Stomach (tissue), 4 donors: ENCODE results near the gene ASS1.

ENCODE experiments used
- CTCF ChIP-seq, 7 experiments: fragments of 450-650 bp in 4 of 7; fragments of 200-600 bp in 3 of 7; sonication (generic) in 3 of 7; IDR thresholded peaks; one replicate each; pipeline ENCODE4 v1.5.1; 2016 to 2019; ENCODE audit warnings: antibody characterized with exemption in 7 of 7, control low read depth in 2 of 7, mild to moderate bottlenecking in 1 of 7
- EP300 ChIP-seq: sonication (generic); formaldehyde crosslinking; IDR thresholded peaks from one replicate; pipeline ENCODE4 v1.6.1; 2017; ENCODE audit warnings: antibody characterized with exemption
- POLR2A ChIP-seq, 4 donors: fragments of 450-650 bp; IDR thresholded peaks; one replicate each; pipeline ENCODE4 v1.6.1; 2016; ENCODE audit warnings: antibody characterized with exemption in 4 of 4, control low read depth in 2 of 4, mild to moderate bottlenecking in 1 of 4, moderate library complexity in 1 of 4
- POLR2AphosphoS5 ChIP-seq, 3 donors: sonication (generic); formaldehyde crosslinking; IDR thresholded peaks; one replicate each; pipeline ENCODE4 v1.6.1; 2016; ENCODE audit warnings: antibody characterized with exemption in 3 of 3

DNA sequence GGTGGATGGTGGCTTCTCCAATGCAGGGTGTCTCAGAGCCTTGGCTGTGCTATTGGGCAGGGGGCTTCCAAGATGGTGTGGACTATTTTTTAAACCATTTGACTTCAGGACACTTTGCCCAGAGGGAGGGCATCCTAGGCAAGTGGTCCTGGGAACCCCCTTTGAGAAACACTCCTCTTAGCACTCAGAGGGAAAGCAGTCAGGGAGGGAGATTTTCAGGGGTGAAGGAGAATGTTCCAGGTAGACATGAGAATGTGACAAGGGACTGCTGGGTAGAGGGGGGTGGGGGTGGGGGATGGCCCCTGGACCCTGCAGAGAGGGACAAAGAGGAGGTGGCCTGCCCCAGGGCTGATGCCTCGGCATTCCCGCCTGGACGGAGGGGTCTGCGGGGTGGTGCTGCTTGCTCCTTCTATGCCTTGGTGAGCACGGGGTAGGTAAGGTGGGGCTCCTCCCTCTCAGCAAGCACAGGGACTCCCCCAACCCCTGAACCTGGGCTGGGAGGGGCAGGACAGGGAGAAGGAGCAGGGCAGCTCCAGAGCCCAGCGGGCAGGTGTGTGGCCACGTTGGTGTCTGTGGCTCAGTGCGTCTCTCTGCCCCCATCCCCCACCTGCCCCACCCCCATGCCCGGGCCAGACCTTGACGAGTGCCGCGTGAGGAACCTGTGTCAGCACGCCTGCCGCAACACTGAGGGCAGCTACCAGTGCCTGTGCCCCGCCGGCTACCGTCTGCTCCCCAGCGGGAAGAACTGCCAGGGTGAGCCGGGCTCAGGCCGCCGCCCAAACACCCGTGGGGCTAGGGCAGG lies 13.8 kb upstream of the ASS1 start:
- TF ChIP-seq CTCF (IDR thresholded peaks at IDR 0.05): no peak
- no peak for TF ChIP-seq POLR2AphosphoS5 (IDR thresholded peaks at IDR 0.05)
- TF ChIP-seq POLR2A (IDR thresholded peaks at IDR 0.05): no peak
- TF ChIP-seq EP300: no peak
